SJCRH30 (cell line): ENCODE data around the gene ZSWIM3. TPM values are rescaled to one million over a fixed set of nuclear protein-coding genes. Genes with fewer than 3 reads are reported as not detected.

ENCODE experiments used
- DNase-seq, 2 experiments: peaks; one replicate each; pipeline ENCODE4 v3.0.0-alpha.2; 2015 to 2020
- H3K27ac ChIP-seq: fragments of 250-450 bp; sonication (Bioruptor Pico); 2 replicates; pipeline ENCODE4 v1.5.1; 2020; ENCODE audit warnings: mild to moderate bottlenecking, moderate library complexity
- H3K27me3 ChIP-seq: fragments of 250-450 bp; sonication (Bioruptor Pico); 2 replicates; pipeline ENCODE4 v1.5.1; 2020; ENCODE audit warnings: mild to moderate bottlenecking, moderate library complexity
- H3K36me3 ChIP-seq: fragments of 250-450 bp; sonication (Bioruptor Pico); 2 replicates; pipeline ENCODE4 v1.5.1; 2020; ENCODE audit warnings: mild to moderate bottlenecking, moderate library complexity
- H3K4me1 ChIP-seq: fragments of 250-450 bp; sonication (Bioruptor Pico); 2 replicates; pipeline ENCODE4 v1.5.1; 2020; ENCODE audit warnings: mild to moderate bottlenecking, moderate library complexity
- H3K4me3 ChIP-seq: fragments of 250-450 bp; sonication (Bioruptor Pico); 2 replicates; pipeline ENCODE4 v1.5.1; 2020; ENCODE audit warnings: mild to moderate bottlenecking, moderate library complexity
- H3K9me3 ChIP-seq: fragments of 250-450 bp; sonication (Bioruptor Pico); replicated peaks from 2 replicates; pipeline ENCODE4 v1.5.1; 2020; ENCODE audit warnings: mild to moderate bottlenecking, moderate library complexity
- total RNA-seq: library from RNA; depleted of rRNA; stranded (reverse); fragments of >200 nt; shearing (Covaris generic); gene quantifications from 2 replicates; pipeline ENCODE4 v1.2.3, GENCODE V29; 2014

Gene ZSWIM3
- total RNA-seq, 1 experiment from 2014 or later = 6.2 TPM

DNA sequence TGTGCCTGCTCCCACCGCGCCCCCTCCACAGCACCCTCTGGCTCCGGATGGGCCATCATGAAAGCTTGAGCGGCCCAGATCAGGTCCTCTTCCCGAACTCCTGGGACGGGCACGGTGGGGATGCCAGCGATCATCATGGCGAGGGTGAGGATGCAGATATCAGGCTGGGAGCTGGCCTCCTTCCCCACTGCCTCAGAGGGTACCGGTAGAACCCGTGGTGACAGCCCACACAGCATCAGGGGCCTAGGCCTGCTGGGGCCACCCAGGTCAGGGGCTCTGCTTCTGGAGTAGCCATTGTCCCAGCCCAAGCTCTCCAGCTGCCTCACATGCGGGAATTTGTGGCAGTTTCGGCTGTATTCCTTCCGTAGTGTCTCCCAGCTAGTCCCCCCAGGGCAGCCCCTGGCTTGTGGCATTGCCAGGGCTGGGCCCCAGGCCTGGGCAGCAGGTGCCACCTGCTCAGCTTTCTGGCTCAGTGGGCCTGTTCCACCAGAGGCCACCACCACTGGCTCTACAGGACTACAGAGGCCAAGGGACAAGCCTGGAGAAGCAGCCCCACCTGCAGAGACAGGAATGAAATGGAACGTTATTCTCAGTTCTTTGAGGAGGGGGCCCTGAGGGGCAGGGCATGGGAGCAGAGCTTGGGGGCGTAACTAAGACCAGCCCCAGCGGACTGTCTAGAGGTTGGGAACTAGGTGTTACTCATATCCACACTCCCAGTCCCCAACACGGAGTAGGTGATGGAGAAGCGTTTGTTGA is 29.4 kb downstream of the ZSWIM3 start:
- DNase-seq = no peak
- H3K4me3 ChIP-seq = no peak overlapping the region
- H3K27ac ChIP-seq = no peak overlapping the region
- H3K4me1 ChIP-seq = peaks cover 10% of the 10 kb centered on the region
- H3K27me3 ChIP-seq = no peaks in the 10 kb centered on the region
- peaks cover 17% of the 10 kb centered on the region for H3K36me3 ChIP-seq
- H3K9me3 ChIP-seq = no peaks in the 10 kb centered on the region

DNA sequence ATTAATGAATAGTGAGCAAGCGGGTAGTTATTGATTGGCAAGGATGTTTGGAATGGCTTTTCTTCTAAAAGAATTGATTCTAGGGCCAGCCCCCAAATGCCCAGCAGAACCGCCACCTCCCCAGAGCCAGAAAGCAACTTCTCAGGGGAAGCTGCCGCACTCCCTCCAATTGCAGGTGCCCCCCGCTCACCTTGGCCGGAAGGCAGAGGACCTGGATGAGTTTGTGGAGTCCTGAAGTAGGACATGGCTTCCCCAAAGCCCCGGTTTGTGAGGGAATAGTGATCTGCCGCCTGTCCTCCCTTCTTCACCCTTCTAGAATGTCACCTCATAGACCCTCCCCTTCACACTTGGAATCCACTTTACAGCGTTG is 29.9 kb downstream of the ZSWIM3 start, which contains the start of gene SPATA25:
Gene SPATA25 (minus strand): TSS at position 277 of the 370 bp plus-strand sequence. CDS start 32 bp downstream, at position 245.
- no peak within 1 kb of the TSS for H3K27ac ChIP-seq
- DNase-seq = no peak
- H3K36me3 ChIP-seq = peaks cover 17% of the 10 kb centered on the region
- no peak within 1 kb of the TSS for H3K4me3 ChIP-seq
- H3K4me1 ChIP-seq = peaks cover 13% of the 10 kb centered on the region
- H3K27me3 ChIP-seq = no peaks in the 10 kb centered on the region
- H3K9me3 ChIP-seq = no peaks in the 10 kb centered on the region

DNA sequence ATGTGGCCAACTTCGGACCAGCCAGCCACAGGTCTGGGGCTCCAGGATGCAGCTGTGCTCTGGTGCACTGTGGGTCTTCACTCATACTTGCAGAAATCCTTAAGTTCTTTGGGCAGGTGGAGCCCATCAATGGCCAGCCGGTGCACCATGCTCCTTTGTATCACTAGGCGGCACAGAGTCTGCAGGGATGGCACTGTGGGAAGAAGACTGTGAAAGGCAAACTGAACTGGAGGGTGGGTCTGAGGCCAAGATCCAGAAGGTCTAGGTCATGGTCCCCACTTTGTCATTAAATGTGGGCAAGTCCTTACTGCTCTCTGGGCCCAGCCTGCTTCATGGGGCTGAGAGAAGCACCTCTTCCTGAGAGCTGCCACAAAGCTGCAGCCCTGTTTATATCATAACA is 31.3 kb downstream of the ZSWIM3 start:
- Histone ChIP-seq H3K9me3 (no peaks in the 10 kb centered on the region), H3K27ac (no peak overlapping the region), H3K27me3 (no peaks in the 10 kb centered on the region), H3K4me3 (no peak overlapping the region), H3K36me3 (peaks cover 8% of the 10 kb centered on the region; the same call in 1 of the 2 replicates), H3K4me1 (peaks cover 24% of the 10 kb centered on the region)
- no peak for DNase-seq

DNA sequence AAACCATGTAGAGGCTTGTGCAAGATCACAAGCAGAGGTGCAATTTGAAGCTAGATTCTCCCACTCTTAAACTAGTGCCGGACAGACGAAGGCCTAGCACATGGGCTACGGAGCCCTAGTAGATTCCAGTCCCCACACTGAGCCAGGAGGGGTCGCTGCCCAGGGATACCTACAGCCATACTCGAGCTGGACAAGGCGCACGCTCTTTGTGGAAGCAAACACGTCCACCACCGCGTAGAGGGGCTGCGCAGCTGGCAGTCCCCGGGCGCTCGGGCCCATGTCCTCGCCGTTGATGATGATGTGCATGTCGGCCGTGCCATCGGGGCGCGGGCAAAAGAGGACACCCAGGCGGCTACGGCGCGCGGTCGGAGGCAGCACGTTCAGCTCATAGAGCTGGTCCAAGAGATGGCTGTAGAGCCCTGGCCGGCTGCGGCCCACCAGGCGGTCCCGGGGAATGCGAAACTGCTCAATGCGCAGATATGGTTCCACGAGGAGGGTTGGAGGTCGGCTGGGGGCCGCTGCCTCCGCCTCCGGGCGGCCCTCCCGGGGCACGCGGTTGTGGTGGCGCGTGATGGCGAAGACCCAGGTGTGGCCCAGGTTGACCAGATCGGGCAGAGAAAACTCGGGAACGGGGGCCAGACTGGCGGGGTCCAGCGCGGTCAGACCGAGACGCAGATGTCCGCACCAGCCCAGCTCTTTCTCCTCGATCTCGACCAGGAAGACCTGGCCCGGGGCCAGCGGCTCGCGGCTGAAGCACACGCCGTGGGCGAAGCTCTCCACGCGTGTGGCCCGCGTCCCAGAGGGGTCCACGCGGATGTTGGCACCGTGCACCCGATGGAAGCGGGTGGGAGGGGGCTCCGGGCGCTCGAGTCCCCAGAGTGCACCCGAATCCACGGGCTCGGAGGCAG is 32.9 kb downstream of the ZSWIM3 start:
- Histone ChIP-seq H3K4me1 (peaks cover 34% of the 10 kb centered on the region), H3K36me3 (peaks cover 10% of the 10 kb centered on the region), H3K9me3 (no peaks in the 10 kb centered on the region), H3K27me3 (no peaks in the 10 kb centered on the region), H3K27ac (peak overlapping the region; percentile 84), H3K4me3 (peak overlapping the region; percentile 89)
- peak; percentile 82 to 84 for DNase-seq

DNA sequence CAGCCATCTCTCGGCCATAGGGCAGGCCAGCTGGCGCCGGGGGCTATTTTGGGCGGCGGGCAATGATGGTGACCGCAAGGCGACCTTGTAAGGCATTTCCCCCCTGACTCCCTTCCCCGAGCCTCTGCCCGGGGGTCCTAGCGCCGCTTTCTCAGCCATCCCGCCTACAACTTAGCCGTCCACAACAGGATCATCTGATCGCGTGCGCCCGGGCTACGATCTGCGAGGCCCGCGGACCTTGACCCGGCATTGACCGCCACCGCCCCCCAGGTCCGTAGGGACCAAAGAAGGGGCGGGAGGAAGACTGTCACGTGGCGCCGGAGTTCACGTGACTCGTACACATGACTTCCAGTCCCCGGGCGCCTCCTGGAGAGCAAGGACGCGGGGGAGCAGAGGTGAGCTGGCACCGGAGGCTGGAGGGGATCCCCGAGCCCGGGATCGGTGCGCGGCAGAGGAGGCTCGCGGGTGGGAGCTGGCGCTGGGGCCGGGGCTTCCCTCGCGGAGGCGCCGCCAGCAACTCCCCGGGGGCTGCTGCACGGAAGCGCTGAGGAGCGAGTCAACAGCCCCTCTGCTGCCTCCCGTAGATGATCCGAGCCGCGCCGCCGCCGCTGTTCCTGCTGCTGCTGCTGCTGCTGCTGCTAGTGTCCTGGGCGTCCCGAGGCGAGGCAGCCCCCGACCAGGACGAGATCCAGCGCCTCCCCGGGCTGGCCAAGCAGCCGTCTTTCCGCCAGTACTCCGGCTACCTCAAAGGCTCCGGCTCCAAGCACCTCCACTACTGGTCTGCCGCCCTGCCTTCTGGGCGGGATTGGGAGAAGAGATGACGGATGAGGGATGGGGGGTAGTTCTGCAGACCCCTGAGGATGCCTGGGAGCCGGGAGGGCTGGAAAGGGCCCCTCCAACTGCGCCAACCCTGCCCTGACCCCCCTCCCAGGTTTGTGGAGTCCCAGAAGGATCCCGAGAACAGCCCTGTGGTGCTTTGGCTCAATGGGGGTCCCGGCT is 33.9 kb downstream of the ZSWIM3 start, which contains the start of the genes CTSA and NEURL2:
Gene CTSA (plus strand): TSS at position 351 of the 999 bp plus-strand sequence. CDS start 234 bp downstream, at position 585.
Gene NEURL2 (minus strand): TSS at position 224 of the 999 bp plus-strand sequence. CDS start 217 bp downstream, at position 7.
- H3K4me1 ChIP-seq = peaks cover 35% of the 10 kb centered on the region
- H3K9me3 ChIP-seq = no peaks in the 10 kb centered on the region
- H3K4me3 ChIP-seq = peak within 1 kb of the TSS; percentile 89
- DNase-seq = peak; percentile 98 to 99
- H3K27ac ChIP-seq = peak within 1 kb of the TSS; percentile 84
- no peaks in the 10 kb centered on the region for H3K27me3 ChIP-seq
- H3K36me3 ChIP-seq = peaks cover 18% of the 10 kb centered on the region

DNA sequence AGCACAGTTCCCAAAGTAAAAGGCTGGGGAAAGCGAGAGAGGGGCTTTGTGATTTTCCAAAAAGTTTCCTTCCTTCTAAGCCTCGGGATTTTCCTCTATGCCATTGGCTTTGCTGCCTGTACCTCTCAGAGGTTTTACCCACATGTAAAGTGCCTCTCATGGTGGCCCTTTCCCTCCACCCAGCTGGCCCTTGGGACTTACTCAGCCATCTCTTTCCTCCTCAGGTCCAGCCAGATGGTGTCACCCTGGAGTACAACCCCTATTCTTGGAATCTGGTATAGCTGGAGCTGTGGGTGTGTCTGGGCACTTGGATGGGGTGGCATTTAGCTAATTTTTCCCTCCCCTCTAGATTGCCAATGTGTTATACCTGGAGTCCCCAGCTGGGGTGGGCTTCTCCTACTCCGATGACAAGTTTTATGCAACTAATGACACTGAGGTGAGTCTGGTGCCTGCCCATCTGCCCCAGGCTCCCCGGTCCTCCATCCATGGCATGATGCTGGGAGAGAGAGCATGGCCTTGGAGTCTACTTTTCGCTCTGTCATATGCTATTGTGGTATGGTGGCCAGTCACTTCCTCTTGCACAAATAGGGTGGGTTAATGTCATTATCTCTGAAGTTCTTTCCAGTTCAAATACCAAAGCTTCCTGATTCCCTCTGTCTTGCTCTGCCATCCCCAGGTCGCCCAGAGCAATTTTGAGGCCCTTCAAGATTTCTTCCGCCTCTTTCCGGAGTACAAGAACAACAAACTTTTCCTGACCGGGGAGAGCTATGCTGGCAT is 34.8 kb downstream of the ZSWIM3 start:
- H3K27me3 ChIP-seq = no peaks in the 10 kb centered on the region
- peak overlapping the region; percentile 89 for H3K4me3 ChIP-seq
- H3K4me1 ChIP-seq = peaks cover 35% of the 10 kb centered on the region
- DNase-seq = peak in 1 of 2 experiments; percentile 22
- peaks cover 25% of the 10 kb centered on the region for H3K36me3 ChIP-seq
- H3K27ac ChIP-seq = peak overlapping the region; percentile 84; the same call in 1 of the 2 replicates
- H3K9me3 ChIP-seq = no peaks in the 10 kb centered on the region

DNA sequence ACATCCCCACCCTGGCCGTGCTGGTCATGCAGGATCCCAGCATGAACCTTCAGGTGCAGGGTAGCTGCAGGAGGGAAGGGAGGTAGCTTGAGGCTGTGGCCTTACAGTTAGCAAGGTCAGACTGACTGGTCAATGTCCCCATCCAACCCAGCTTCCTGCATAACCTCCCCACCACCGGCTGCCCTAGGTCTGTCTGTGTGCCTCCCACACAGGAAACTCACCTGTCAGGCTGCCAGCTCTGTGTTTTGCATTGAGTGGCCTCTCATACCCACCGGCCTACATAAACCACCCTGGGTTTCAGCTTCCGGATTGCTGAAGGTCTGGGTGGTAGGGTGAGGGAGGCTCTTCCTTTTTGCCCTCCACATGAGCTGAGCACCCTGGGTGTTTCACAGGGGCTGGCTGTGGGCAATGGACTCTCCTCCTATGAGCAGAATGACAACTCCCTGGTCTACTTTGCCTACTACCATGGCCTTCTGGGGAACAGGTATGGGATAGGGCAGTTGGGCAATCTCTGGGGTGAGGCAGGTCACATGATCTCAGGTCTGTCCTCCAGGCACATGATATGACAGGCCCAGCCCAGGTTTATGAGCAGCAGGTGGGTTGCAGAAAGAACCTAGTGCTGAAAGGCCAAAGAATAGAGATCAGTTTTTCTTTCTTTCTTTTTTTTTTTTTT is 35.5 kb downstream of the ZSWIM3 start:
- Histone ChIP-seq H3K4me3 (no peak overlapping the region), H3K4me1 (peaks cover 35% of the 10 kb centered on the region), H3K27me3 (no peaks in the 10 kb centered on the region), H3K27ac (peak overlapping the region; percentile 80), H3K9me3 (no peaks in the 10 kb centered on the region), H3K36me3 (peaks cover 22% of the 10 kb centered on the region)
- no peak for DNase-seq

DNA sequence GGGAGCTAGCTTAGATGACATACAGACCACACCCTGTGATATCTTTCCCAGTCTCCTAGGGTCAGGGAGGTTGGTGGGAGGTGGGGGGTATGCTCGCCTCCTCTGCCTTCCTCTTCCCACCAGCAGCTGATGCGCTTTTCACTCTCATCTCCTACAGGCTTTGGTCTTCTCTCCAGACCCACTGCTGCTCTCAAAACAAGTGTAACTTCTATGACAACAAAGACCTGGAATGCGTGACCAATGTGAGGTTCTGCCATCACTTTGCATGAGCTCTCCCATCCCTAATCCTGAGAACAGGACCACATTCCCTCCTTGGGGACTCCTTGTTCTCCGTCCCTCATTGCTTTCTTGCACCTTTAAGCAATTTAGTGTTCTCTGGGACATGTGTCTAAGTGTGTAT is 36.4 kb downstream of the ZSWIM3 start:
- Histone ChIP-seq H3K27ac (peak overlapping the region; percentile 80), H3K36me3 (peaks cover 23% of the 10 kb centered on the region), H3K4me1 (peaks cover 35% of the 10 kb centered on the region), H3K4me3 (no peak overlapping the region), H3K9me3 (no peaks in the 10 kb centered on the region), H3K27me3 (no peaks in the 10 kb centered on the region)
- DNase-seq = peak; percentile 83 to 85

DNA sequence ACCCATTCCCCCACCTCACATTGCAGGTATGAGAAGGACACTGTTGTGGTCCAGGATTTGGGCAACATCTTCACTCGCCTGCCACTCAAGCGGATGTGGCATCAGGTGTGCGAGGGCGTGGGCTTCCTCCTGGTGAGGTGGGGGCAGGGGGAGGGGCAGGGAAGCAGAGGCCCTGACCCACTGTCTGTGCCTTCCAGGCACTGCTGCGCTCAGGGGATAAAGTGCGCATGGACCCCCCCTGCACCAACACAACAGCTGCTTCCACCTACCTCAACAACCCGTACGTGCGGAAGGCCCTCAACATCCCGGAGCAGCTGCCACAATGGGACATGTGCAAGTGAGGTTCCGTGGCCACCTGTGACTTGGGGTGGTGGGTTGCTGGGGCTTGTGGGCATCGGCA is 37.4 kb downstream of the ZSWIM3 start:
- Histone ChIP-seq H3K36me3 (peaks cover 25% of the 10 kb centered on the region), H3K27me3 (no peaks in the 10 kb centered on the region), H3K27ac (peak overlapping the region; percentile 80), H3K4me3 (no peak overlapping the region), H3K4me1 (peaks cover 35% of the 10 kb centered on the region), H3K9me3 (no peaks in the 10 kb centered on the region)
- DNase-seq = peak; percentile 68 to 73

DNA sequence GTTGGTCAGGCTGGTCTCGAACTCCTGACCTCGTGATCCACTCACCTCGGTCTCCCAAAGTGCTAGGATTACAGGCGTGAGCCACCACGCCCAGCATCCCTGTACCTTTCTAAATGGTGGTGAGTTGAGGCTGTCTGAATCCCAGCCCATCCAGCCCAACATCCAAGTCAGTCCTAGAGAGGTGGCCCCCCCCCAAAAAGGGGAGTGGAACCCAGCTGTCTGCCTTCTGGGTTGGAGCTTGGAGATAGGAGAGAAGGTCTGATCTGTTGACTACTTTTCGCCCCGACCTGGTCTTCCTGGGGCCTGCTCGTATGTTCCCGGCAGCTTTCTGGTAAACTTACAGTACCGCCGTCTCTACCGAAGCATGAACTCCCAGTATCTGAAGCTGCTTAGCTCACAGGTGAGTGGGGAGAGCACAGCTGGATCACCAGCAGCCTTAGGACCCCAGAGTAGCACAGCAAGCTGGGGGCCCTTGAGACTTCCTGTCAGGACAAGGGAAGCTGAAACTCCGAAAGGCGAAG is 39.3 kb downstream of the ZSWIM3 start:
- DNase-seq = no peak
- peaks cover 35% of the 10 kb centered on the region for H3K36me3 ChIP-seq
- H3K4me1 ChIP-seq = peaks cover 34% of the 10 kb centered on the region
- H3K27me3 ChIP-seq = no peaks in the 10 kb centered on the region
- no peaks in the 10 kb centered on the region for H3K9me3 ChIP-seq
- no peak overlapping the region for H3K4me3 ChIP-seq
- H3K27ac ChIP-seq = no peak overlapping the region

DNA sequence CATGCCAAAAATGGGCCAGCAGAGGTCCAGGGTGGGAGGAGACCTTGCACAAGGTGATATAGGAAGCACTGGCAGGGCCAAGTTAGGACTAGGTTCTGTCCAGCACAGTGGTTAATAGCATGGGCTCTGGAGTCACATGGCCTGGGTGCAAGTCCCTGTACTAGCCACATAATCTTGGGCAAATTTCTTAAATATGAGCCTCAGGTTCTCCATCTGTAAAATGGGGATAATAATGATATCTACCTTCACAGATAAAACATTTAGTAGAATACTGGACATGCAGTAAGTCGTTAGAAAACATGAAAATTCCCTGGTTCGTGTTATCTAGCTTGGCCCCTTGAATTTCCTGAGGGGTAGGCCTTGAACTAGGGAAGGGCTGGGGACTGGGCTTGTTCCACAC is 39.9 kb downstream of the ZSWIM3 start:
- H3K4me1 ChIP-seq = peaks cover 32% of the 10 kb centered on the region
- no peaks in the 10 kb centered on the region for H3K27me3 ChIP-seq
- H3K36me3 ChIP-seq = peaks cover 38% of the 10 kb centered on the region

DNA sequence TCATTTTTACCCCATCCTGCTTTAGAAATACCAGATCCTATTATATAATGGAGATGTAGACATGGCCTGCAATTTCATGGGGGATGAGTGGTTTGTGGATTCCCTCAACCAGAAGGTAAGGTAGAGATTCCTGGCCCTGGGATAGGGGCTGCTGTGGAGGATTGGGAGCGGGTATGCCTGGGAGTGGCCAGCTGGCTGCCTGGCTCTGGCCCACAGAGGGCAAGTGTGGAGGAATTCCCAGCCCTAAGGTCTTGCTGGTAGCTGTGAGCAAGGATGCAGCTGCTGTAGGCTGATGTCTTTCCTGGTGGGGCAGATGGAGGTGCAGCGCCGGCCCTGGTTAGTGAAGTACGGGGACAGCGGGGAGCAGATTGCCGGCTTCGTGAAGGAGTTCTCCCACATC is 40.3 kb downstream of the ZSWIM3 start:
- H3K4me3 ChIP-seq = no peak overlapping the region
- peaks cover 35% of the 10 kb centered on the region for H3K4me1 ChIP-seq
- H3K27ac ChIP-seq = no peak overlapping the region
- no peak for DNase-seq
- no peaks in the 10 kb centered on the region for H3K27me3 ChIP-seq
- peaks cover 38% of the 10 kb centered on the region for H3K36me3 ChIP-seq
- no peaks in the 10 kb centered on the region for H3K9me3 ChIP-seq

More for the DNA sequence above, 39.9 kb downstream of the ZSWIM3 start:
- no peak overlapping the region for H3K27ac ChIP-seq
- DNase-seq = no peak
- no peaks in the 10 kb centered on the region for H3K9me3 ChIP-seq
- no peak overlapping the region for H3K4me3 ChIP-seq

DNA sequence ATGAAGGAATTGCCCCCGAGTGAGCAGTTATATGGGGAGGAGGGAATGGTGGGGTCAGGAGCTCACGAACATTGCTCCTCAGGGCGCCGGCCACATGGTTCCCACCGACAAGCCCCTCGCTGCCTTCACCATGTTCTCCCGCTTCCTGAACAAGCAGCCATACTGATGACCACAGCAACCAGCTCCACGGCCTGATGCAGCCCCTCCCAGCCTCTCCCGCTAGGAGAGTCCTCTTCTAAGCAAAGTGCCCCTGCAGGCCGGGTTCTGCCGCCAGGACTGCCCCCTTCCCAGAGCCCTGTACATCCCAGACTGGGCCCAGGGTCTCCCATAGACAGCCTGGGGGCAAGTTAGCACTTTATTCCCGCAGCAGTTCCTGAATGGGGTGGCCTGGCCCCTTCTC is 40.9 kb downstream of the ZSWIM3 start:
- H3K9me3 ChIP-seq = no peaks in the 10 kb centered on the region
- no peak for DNase-seq
- peaks cover 29% of the 10 kb centered on the region for H3K4me1 ChIP-seq
- no peak overlapping the region for H3K27ac ChIP-seq
- no peak overlapping the region for H3K4me3 ChIP-seq
- H3K36me3 ChIP-seq = peaks cover 38% of the 10 kb centered on the region
- H3K27me3 ChIP-seq = no peaks in the 10 kb centered on the region
